GM18873 (cell line): ENCODE data around the gene SPEF2.

ENCODE experiments used
- ATAC-seq: cut with Tn5 transposase; IDR thresholded peaks from one replicate; pipeline ENCODE4 v1.9.1; 2021; ENCODE audit warnings: mild to moderate bottlenecking, moderate library complexity, moderate number of reproducible peaks; ENCODE audit not compliant: unreplicated experiment, low FRiP score

Gene SPEF2

DNA sequence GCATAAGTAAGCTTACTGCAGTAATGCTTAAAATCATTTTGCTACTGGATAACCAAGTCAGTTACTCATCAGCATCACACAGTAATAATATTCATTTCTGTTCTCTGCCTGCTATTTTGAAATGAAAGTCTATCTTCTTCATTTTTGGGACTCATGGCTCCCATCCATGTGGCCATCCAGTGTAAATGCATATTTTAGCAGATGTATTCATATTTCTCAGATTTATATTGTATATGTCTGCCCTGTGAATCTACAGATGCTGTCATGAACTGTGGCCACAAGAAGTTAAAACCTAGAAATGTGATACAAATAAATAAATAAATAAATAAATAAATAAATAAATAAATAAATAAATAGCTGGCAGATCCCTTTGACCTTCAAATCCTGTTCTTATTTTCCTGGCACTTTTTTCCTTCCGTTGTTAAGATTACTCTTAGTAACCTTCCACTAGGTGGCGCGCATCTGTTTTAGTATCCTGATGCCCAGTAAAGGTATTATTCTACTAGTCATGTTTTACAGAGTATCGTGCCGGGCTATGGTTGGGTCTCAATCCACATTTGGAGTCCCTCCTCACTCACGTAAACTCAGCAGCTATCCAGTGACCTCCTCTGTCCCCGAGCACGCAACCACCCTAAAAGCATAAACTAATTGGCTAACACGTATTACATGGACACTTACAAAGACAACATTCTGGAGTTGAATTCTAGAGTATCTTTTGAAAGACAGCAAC, 159.9 kb downstream of the SPEF2 start:
- no peak for ATAC-seq

GRCh38 chr5:35778259-35778769, 160.7 kb downstream of the SPEF2 start:
- ATAC-seq: no peak

GRCh38 chr5:35780236-35780635, 162.6 kb downstream of the SPEF2 start:
- no peak for ATAC-seq

- ATAC-seq: no peak
Observed at GRCh38 chr5:35781181-35781790, 163.6 kb downstream of the SPEF2 start.

- ATAC-seq: no peak
Observed at GRCh38 chr5:35783551-35783950, 165.9 kb downstream of the SPEF2 start.

DNA sequence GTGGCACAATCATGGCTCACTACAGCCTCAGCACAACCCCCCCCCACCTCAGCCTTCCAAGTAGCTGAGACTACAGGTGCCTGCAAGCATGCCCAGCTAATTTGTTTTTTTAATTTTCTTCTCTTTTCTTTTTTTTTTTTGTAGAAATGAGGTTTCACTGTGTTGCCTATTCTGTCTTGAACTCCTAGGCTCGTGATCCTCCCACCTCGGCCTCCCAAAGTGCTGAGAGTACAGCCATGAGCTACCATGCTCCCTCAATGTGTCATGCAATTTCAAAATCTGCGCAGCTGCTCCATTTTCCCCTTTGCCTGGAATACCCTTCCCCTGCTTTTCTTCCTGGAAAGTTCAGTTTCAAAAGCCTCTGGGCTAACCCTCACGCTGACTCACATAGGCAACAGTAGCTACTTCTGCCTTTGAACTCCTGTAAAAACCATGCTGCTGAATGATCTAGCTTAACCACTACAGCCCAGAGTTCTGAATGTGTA, 168.0 kb downstream of the SPEF2 start:
- no peak for ATAC-seq

DNA sequence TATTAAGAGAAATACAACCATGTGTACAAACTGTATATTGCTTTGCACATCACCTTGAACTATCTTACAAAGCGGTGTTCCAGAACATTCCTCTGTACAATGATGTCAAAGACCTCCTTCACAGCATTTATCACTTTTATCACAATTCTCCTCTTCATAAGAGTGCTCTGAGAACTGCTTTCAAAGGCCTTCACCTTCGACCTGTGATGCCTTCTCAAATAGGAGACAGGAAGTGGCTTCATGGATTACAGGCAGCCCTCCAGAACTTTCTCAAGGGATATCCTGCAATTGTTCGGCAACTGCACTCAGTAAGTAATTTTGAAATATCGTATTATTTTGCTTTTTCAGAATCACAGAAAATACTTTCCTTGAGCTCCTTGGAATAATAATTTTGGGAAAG, 171.1 kb downstream of the SPEF2 start:
- ATAC-seq: no peak

- no peak for ATAC-seq
Observed at GRCh38 chr5:35789732-35790456, 172.2 kb downstream of the SPEF2 start.

- ATAC-seq: no peak
Observed at GRCh38 chr5:35790457-35790822, 172.8 kb downstream of the SPEF2 start.

DNA sequence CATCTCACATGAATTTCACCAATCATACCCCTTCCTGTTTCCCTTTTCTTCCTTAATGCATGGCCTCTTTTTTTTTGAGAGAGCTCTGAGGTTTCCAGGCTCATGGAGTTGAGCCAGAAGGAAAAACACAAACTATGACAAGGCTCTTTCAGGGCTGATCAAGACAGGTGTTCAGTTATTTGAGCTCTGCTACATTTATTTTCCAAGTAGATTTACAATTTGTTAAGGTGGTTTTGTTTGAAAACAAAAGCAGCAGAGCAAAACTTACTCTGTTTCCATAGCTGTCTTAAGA, 176.6 kb downstream of the SPEF2 start:
- ATAC-seq: no peak

GRCh38 chr5:35794684-35795375, 177.2 kb downstream of the SPEF2 start:
- ATAC-seq: no peak

DNA sequence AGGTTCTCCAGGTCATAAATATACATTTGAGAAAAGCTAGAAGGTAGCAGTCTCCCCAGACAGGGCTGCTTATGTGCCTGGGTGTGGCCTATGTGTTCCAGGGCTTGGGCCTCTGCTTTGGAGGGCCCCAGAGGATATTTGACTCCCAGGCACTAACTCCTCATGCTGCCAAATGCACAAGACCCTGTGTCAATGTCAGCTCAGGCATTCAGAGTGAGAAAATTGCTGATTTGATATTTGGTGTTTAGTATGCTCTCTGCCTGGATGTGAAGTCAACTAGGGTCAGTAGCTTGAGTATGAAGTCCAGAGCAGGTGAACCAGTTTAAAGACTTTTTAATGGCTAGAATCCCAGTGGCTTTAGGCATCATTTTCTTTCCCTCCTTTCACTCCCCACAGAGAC, 181.5 kb downstream of the SPEF2 start:
- ATAC-seq: no peak

GRCh38 chr5:35799753-35800152, 182.1 kb downstream of the SPEF2 start:
- ATAC-seq: no peak

- no peak for ATAC-seq
Observed at GRCh38 chr5:35803191-35803651, 185.6 kb downstream of the SPEF2 start.

DNA sequence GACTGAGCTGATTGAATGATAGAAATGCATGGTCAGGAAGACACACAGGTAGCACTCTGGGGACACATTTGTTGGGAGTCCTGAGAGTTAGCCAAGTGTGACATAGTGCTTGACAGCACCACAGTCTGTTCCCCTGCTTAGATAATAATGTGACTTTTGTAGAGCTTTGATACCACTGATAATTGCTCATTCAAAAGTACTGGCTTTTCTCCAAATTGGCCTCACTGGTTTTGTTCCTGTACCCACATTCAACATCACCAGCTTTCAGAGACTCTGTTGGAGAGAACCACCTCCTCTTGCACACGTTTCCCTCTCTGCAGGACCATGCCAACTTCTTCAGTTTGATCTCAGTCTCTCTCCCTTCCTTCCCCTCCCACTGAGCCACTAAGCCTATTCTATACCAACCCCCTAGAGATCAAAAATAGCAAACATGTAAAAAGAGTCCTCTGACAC, 186.6 kb downstream of the SPEF2 start:
- no peak for ATAC-seq

GRCh38 chr5:35804841-35805240, 187.2 kb downstream of the SPEF2 start:
- ATAC-seq: no peak

DNA sequence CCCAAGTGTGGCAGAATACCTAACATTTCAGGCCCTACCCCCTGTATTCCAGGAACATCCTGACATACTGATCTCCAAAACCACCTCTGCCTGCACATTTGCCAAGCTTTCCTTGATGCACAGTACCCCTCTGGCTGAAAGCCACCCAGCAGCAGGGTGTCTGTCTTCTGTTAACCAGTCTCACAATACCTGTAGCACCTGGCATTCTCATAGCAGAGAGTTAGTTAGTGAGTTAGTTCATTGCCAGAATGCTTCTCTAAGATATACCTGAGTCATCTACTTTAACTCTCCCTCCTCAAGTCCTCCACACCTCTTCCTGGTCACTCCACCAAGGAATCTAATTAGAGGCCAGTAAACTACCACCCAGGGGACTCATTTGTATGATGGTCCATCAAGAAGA, 192.9 kb downstream of the SPEF2 start:
- no peak for ATAC-seq

GRCh38 chr5:35811108-35811741, 193.6 kb downstream of the SPEF2 start:
- no peak for ATAC-seq

DNA sequence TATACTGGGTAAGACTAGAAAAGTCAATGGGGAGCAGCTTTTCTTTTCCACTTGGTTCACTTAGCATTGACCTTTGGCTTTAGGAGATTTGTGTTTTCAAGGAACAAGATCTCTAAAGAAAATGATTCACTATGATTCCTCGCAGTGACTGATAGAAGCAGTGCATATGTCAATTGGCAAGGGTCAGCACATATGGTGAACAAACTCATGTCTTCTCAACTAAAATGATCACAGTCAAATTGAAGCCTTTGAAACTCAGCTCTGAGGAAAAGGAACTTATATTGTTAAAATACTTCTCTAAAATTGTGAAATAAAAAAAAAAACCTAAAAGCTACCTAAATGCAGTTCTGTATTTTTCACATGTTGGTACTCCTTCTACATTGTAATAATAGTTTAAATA, 195.9 kb downstream of the SPEF2 start:
- ATAC-seq: no peak
